HepG2 (cell line): ENCODE measurements around the gene DSC2. TPM values are rescaled to one million over a fixed set of nuclear protein-coding genes. Genes with fewer than 3 reads are reported as not detected.

Experiments
- ATAC-seq: fragments of 200-7000 bp; cut with Tn5 transposase; 3 replicates; pipeline ENCODE4 v1.9.1; 2020; ENCODE audit warnings: mild to moderate bottlenecking, moderate library complexity
- BruUV-seq: library from RNA; stranded (reverse); fragments of 400-500 nt; replicated peaks from 2 replicates; lab custom pipeline; 2021; lab: Mats Ljungman, UMichigan
- CTCF ChIA-PET: fragments of 300-600 bp; formaldehyde crosslinking; extraction: SDS; loops from one replicate; lab custom pipeline; 2021; ENCODE audit warnings: low total read pairs, inconsistent platforms, low intra/inter-chr PET ratio; lab: Yijun Ruan, JAX
- POLR2A ChIA-PET: fragments of 350-600 bp; sonication (Branson Sonifier 250); formaldehyde crosslinking; loops from one replicate; lab custom pipeline; 2020; ENCODE audit warnings: antibody characterized with exemption, inconsistent platforms; lab: Yijun Ruan, JAX
- DNase-seq: peaks from one replicate; pipeline ENCODE4 v3.0.0-alpha.2; 2015; ENCODE audit warnings: low spot score
- FAIRE-seq: peaks from 3 replicates; lab custom pipeline; 2011; peaks lifted over from hg19 to GRCh38; lab: Jason Lieb, UNC
- H2AFZ ChIP-seq: one replicate; pipeline ENCODE4 v1.6.1; 2011; ENCODE audit warnings: low read length, inconsistent platforms
- H3K27ac ChIP-seq: fragments of 300-600 bp; 3 replicates; pipeline ENCODE4 v1.8.0; 2011; ENCODE audit warnings: mixed run types, mild to moderate bottlenecking, mixed read lengths, low read length, inconsistent platforms; ENCODE audit not compliant: insufficient read depth; ENCODE audit errors: extremely low read length
- H3K27me3 ChIP-seq, 2 experiments: fragments of 200-600 bp in 1 of 2; 2 replicates in 1 of 2; 3 replicates in 1 of 2; pipeline versions ENCODE4 v1.6.0 to v1.8.0; 2011; ENCODE audit warnings: low read length in 2 of 2, mild to moderate bottlenecking in 2 of 2, moderate library complexity in 2 of 2, inconsistent platforms in 1 of 2; ENCODE audit not compliant: insufficient read depth in 2 of 2, control insufficient read depth in 1 of 2
- H3K36me3 ChIP-seq, 2 experiments: fragments of 200-600 bp in 1 of 2; replicated peaks in 1 of 2; 2 replicates in 1 of 2; 3 replicates in 1 of 2; pipeline versions ENCODE4 v1.5.1 to v1.8.0; 2011; ENCODE audit warnings: low read length in 2 of 2, inconsistent platforms in 1 of 2; ENCODE audit not compliant: insufficient read depth in 2 of 2, control insufficient read depth in 1 of 2
- H3K4me1 ChIP-seq: 2 replicates; pipeline ENCODE4 v1.5.1; 2012; ENCODE audit warnings: low read length, inconsistent platforms; ENCODE audit not compliant: insufficient read depth
- H3K4me2 ChIP-seq: 2 replicates; pipeline ENCODE4 v1.6.0; 2011; ENCODE audit warnings: low read depth, low read length, inconsistent platforms
- H3K4me3 ChIP-seq, 3 experiments: fragments of 200-600 bp in 1 of 3; sonication (generic), shearing (Covaris generic) in 1 of 3; replicated peaks in 1 of 3; 2 replicates each; pipeline ENCODE4 v1.5.1; 2011 to 2016; ENCODE audit warnings: low read length in 3 of 3, inconsistent platforms in 2 of 3, low read depth in 2 of 3, mild to moderate bottlenecking in 2 of 3, control low read depth in 1 of 3, mixed read lengths in 1 of 3; ENCODE audit not compliant: insufficient read depth in 1 of 3
- H3K79me2 ChIP-seq: one replicate; pipeline ENCODE4 v1.6.1; 2011; ENCODE audit warnings: low read length, inconsistent platforms; ENCODE audit not compliant: insufficient read depth
- H3K9ac ChIP-seq: 2 replicates; pipeline ENCODE4 v1.6.0; 2011; ENCODE audit warnings: mild to moderate bottlenecking, low read depth, low read length, inconsistent platforms; ENCODE audit not compliant: insufficient read depth
- H3K9me3 ChIP-seq: 2 replicates; pipeline ENCODE4 v1.5.1; 2012; ENCODE audit warnings: mild to moderate bottlenecking, low read length
- H4K20me1 ChIP-seq: 2 replicates; pipeline ENCODE4 v1.6.0; 2011; ENCODE audit warnings: inconsistent platforms, mild to moderate bottlenecking, low read length, moderate library complexity; ENCODE audit not compliant: insufficient read depth
- CENPT ChIP-seq: sonication (generic); formaldehyde crosslinking; IDR thresholded peaks from 2 replicates; pipeline ENCODE4 v1.8.0; 2022; ENCODE audit warnings: low read depth, mild to moderate bottlenecking, moderate library complexity, missing genetic modification reagents
- FIP1L1 ChIP-seq: fragments of 200-400 bp; formaldehyde crosslinking; IDR thresholded peaks from 2 replicates; pipeline ENCODE4 v1.6.1; 2018; ENCODE audit warnings: low read depth, mild to moderate bottlenecking, low read length, moderate library complexity, borderline replicate concordance; ENCODE audit not compliant: insufficient read depth
- GZF1 ChIP-seq: sonication (generic); formaldehyde crosslinking; IDR thresholded peaks from 2 replicates; pipeline ENCODE4 v1.5.1; 2020; ENCODE audit warnings: mild to moderate bottlenecking, missing genetic modification reagents
- HCFC1 ChIP-seq: fragments of 150-350 bp; IDR thresholded peaks from 2 replicates; pipeline ENCODE4 v1.6.1; 2014; ENCODE audit warnings: low read depth, low read length
- KLF11 ChIP-seq: IDR thresholded peaks from 2 replicates; pipeline ENCODE4 v1.6.1; 2016; ENCODE audit warnings: missing compliant biosample characterization
- MBD4 ChIP-seq: IDR thresholded peaks from 2 replicates; pipeline ENCODE4 v1.6.1; 2012; ENCODE audit warnings: low read length, inconsistent platforms, borderline replicate concordance
- NR2F6 ChIP-seq, 2 experiments: IDR thresholded peaks; 2 replicates each; pipeline ENCODE4 v1.6.1; 2016; ENCODE audit warnings: antibody characterized with exemption in 1 of 2, mild to moderate bottlenecking in 1 of 2
- SOX5 ChIP-seq: IDR thresholded peaks from 2 replicates; pipeline ENCODE4 v1.6.1; 2016; ENCODE audit warnings: borderline replicate concordance
- SP1 ChIP-seq, 2 experiments: fragments of 450-650 bp in 1 of 2; sonication (generic) in 1 of 2; formaldehyde crosslinking in 1 of 2; IDR thresholded peaks; 2 replicates each; pipeline versions ENCODE4 v1.4.0 to v1.6.1; 2016 to 2020; ENCODE audit warnings: missing genetic modification reagents in 1 of 2
- TBX2 ChIP-seq: sonication (generic); formaldehyde crosslinking; IDR thresholded peaks from 2 replicates; pipeline ENCODE4 v1.5.0; 2020; ENCODE audit warnings: missing genetic modification reagents, mild to moderate bottlenecking, borderline replicate concordance
- TGIF2 ChIP-seq: IDR thresholded peaks from 2 replicates; pipeline ENCODE4 v1.6.1; 2016; ENCODE audit warnings: control low read depth, missing compliant biosample characterization
- ZBTB8A ChIP-seq: sonication (generic); formaldehyde crosslinking; IDR thresholded peaks from 2 replicates; pipeline ENCODE4 v1.4.0; 2020; ENCODE audit warnings: mild to moderate bottlenecking, low read depth, missing genetic modification reagents, borderline replicate concordance
- ZIK1 ChIP-seq: sonication (generic); formaldehyde crosslinking; IDR thresholded peaks from 2 replicates; pipeline ENCODE4 v1.5.0; 2020; ENCODE audit warnings: mild to moderate bottlenecking, low read depth, missing genetic modification reagents, borderline replicate concordance
- ZNF605 ChIP-seq: sonication (generic); formaldehyde crosslinking; IDR thresholded peaks from 2 replicates; pipeline ENCODE4 v1.8.0; 2022; ENCODE audit warnings: mild to moderate bottlenecking, missing genetic modification reagents
- ZNF761 ChIP-seq: sonication (generic); formaldehyde crosslinking; conservative IDR thresholded peaks from 2 replicates; pipeline ENCODE4 v1.4.0; 2020; ENCODE audit warnings: mild to moderate bottlenecking, missing genetic modification reagents
- ZNF768 ChIP-seq: sonication (generic); formaldehyde crosslinking; IDR thresholded peaks from 2 replicates; pipeline ENCODE4 v1.4.0; 2020; ENCODE audit warnings: missing genetic modification reagents
- WGBS: methylation state at CpG from one replicate; pipeline ENCODE4 v1.1.6; 2017; ENCODE audit warnings: low lambda C conversion rate; 5-methylcytosine and 5-hydroxymethylcytosine counted together
- in situ Hi-C: cut with HindIII; loops from 2 replicates; pipeline ENCODE4 v1.10.0; 2017; ENCODE audit warnings: low pct_unique_long_range_greater_than_20kb; ENCODE audit not compliant: extremely low pct_ligation_motif_present
- intact Hi-C: fragments of 100-400 bp; cut with micrococcal nuclease; formaldehyde crosslinking; loops from one replicate; pipeline ENCODE4 v1.10.0; 2022; ENCODE audit not compliant: unreplicated experiment
- polyA plus RNA-seq, 8 experiments: library from polyadenylated mRNA; depleted of rRNA in 3 of 8; stranded (reverse) in 7 of 8; unstranded in 1 of 8; fragments of >200 nt; fragmentation: Illumina TruSeq in 4 of 8; extraction: Trizol in 4 of 8; gene quantifications; 2 replicates each; pipeline versions ENCODE4 v1.2.1 to v1.2.3, GENCODE V29; 2011 to 2016; ENCODE audit warnings: low read depth in 4 of 8, missing spikeins in 1 of 8, mixed read lengths in 1 of 8; ENCODE audit not compliant: insufficient read depth in 1 of 8
- total RNA-seq, 5 experiments: library from RNA; depleted of rRNA; stranded (reverse); fragments of >200 nt; fragmentation: Illumina TruSeq; extraction: Trizol; gene quantifications; 2 replicates each; pipeline ENCODE4 v1.2.3, GENCODE V29; 2016; ENCODE audit warnings: low read depth in 1 of 5
- TF ChIP-seq, protein P1 (sequence below): sonication (generic); formaldehyde crosslinking; IDR thresholded peaks from 2 replicates; pipeline ENCODE4 v1.4.0; 2020; ENCODE audit warnings: missing genetic modification reagents, mild to moderate bottlenecking, borderline replicate concordance
- TF ChIP-seq, protein P2 (sequence below): conservative IDR thresholded peaks from 2 replicates; pipeline ENCODE4 v1.6.1; 2018; ENCODE audit warnings: missing genetic modification reagents
- TF ChIP-seq, protein P3 (sequence below): sonication (generic); formaldehyde crosslinking; IDR thresholded peaks from 2 replicates; pipeline ENCODE4 v1.4.0; 2020; ENCODE audit warnings: missing genetic modification reagents
- TF ChIP-seq, protein P4 (sequence below): sonication (generic); formaldehyde crosslinking; IDR thresholded peaks from 2 replicates; pipeline ENCODE4 v1.9.0; 2021; ENCODE audit warnings: missing genetic modification reagents, mild to moderate bottlenecking, borderline replicate concordance

Gene DSC2
- total and polyA plus RNA-seq, 2 of the 13 experiments (the other 11 are each of a cell fraction or from before 2014, with no cell fraction given), result 7.2 to 24.9 TPM

DNA sequence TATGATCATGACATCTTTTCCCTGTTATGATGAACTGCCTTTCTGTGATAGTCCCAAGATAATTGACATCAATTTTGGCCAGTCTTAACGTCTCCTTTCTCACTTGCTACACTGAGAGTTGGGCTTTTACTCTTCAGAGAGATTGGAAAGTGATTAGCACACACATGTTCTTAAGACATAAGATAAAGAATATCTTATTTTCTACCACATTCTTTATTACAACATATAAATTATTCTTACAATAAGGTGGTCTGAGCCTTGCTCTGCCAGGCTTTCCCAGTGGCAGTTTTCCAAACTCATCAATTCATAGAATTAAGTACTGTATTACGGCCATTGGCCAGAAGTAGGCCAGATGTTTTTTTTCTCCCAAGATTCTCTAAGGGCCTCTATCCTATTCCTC, 54.0 kb downstream of the DSC2 start:
- FAIRE-seq (no peak), DNase-seq (no peak), ATAC-seq (no peak)
- Histone ChIP-seq H3K4me1 (peaks cover 11% of the 10 kb centered on the region), H2AFZ (no peak overlapping the region), H3K36me3 (no peaks in the 10 kb centered on the region), H3K4me2 (no peak overlapping the region), H4K20me1 (no peaks in the 10 kb centered on the region), H3K9me3 (no peaks in the 10 kb centered on the region), H3K27me3 (peaks cover 0 to 11% of the 10 kb centered on the region in 2 experiments; a peak in 3 of 5 replicates), H3K4me3 (no peak overlapping the region), H3K27ac (no peak overlapping the region), H3K9ac (no peak overlapping the region), H3K79me2 (no peaks in the 10 kb centered on the region)
- TF ChIP-seq SOX5 (CRISPR knock-in tag) (no peak), FIP1L1 (no peak), NR2F6 (IDR thresholded peaks at IDR 0.05) (no peak), NR2F6 (CRISPR knock-in tag; IDR thresholded peaks at IDR 0.05) (no peak), TBX2 (CRISPR knock-in tag) (no peak), ZNF605 (CRISPR knock-in tag) (no peak), MBD4 (no peak), ZNF768 (CRISPR knock-in tag) (no peak), GZF1 (no peak), ZNF761 (no peak), ZBTB8A (CRISPR knock-in tag) (no peak), CENPT (CRISPR knock-in tag) (no peak), KLF11 (CRISPR knock-in tag) (no peak), HCFC1 (no peak), SP1 (IDR thresholded peaks at IDR 0.05) (no peak), SP1 (CRISPR knock-in tag; IDR thresholded peaks at IDR 0.05) (no peak), ZIK1 (CRISPR knock-in tag) (no peak), TGIF2 (CRISPR knock-in tag) (no peak)
- TF ChIP-seq, protein P1, sequence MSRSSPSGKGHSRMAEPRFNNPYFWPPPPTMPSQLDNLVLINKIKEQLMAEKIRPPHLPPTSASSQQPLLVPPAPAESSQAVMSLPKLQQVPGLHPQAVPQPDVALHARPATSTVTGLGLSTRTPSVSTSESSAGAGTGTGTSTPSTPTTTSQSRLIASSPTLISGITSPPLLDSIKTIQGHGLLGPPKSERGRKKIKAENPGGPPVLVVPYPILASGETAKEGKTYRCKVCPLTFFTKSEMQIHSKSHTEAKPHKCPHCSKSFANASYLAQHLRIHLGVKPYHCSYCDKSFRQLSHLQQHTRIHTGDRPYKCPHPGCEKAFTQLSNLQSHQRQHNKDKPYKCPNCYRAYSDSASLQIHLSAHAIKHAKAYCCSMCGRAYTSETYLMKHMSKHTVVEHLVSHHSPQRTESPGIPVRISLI, result no peak
- TF ChIP-seq, protein P2, sequence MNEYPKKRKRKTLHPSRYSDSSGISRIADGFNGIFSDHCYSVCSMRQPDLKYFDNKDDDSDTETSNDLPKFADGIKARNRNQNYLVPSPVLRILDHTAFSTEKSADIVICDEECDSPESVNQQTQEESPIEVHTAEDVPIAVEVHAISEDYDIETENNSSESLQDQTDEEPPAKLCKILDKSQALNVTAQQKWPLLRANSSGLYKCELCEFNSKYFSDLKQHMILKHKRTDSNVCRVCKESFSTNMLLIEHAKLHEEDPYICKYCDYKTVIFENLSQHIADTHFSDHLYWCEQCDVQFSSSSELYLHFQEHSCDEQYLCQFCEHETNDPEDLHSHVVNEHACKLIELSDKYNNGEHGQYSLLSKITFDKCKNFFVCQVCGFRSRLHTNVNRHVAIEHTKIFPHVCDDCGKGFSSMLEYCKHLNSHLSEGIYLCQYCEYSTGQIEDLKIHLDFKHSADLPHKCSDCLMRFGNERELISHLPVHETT, result no peak
- TF ChIP-seq, protein P3, sequence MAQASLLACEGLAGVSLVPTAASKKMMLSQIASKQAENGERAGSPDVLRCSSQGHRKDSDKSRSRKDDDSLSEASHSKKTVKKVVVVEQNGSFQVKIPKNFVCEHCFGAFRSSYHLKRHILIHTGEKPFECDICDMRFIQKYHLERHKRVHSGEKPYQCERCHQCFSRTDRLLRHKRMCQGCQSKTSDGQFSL, result no peak
- TF ChIP-seq, protein P4, sequence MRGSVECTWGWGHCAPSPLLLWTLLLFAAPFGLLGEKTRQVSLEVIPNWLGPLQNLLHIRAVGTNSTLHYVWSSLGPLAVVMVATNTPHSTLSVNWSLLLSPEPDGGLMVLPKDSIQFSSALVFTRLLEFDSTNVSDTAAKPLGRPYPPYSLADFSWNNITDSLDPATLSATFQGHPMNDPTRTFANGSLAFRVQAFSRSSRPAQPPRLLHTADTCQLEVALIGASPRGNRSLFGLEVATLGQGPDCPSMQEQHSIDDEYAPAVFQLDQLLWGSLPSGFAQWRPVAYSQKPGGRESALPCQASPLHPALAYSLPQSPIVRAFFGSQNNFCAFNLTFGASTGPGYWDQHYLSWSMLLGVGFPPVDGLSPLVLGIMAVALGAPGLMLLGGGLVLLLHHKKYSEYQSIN (CRISPR knock-in tag), result no peak
- no TSS peak for BruUV-seq
- in situ Hi-C loops (no loop called here), intact Hi-C loops (loop anchor here (10.0 kb wide), 1 partner anchor 57 kb away; the partner anchor contains the start of gene DSC2)
- 43% methylated on average over 2 of the region's 2 CpGs for WGBS
- CTCF ChIA-PET, result no interaction called here
- POLR2A ChIA-PET, result no interaction called here
